ENCODE results near the gene LGALS16.
"Not testable (repeated sequence)": the region's sequence is repeated elsewhere in the genome, so short reads cannot be mapped to it uniquely, and the experiment has no call there.

The LGALS16 gene

DNA sequence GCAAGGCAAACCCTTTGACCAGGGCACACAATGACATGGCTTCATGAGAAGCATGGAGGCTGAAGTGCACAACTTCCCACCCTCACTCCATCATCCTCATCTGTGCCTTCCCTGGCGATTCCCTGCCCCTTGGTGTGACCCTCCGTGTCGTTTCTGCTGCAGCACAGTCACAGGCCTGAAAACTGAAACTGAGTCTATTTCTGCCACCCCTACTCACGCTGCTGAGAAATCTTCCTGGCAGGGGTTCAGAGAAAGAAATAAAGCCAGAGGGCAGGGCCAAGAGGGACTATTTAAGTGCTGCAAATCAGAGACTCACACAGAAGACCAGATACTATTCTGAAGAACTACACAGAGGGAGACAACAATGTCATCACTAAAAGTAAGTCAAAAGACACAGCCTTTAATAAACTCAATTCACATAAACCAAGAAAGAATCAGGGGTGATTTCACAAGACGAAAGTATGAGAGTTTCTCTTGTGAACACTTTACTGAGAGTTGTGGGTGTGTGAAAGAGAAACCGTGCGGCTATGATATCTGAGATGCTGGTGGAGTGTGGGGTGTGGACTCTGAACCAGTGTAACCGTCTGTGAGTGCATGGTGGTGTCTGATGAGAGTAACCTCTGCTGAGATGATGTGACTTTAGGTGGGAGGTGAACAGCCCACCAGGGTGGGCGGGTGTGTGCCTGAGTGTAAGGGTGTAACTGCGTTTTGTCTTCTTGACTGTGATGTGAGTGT lies 23.5 kb downstream of the LGALS16 start:
- no peak for DNase-seq

DNA sequence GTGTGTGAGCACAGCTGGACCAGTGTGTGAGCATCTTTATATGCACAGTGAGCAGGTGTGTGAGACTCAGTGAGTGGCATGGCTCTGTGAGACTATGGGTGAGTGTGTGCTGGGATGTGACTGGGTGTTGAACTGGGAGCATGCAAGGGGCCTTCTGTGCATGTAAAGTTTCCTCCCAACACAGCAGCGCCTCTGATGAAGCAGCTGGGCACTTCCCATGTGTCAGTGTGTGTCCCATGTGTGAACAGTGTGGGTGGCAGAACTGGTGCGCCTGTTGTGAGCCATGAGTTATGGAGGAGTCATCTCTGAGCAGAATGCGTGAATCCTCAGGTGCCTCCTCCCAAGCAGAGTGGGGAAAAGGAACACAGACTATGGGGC lies 24.1 kb downstream of the LGALS16 start:
- no peak for DNase-seq

- DNase-seq = no peak
Observed at GRCh38 chr19:39680593-39680992, 24.9 kb downstream of the LGALS16 start.

- DNase-seq = no peak
Observed at GRCh38 chr19:39681416-39681815, 25.7 kb downstream of the LGALS16 start.

GRCh38 chr19:39684267-39684666 lies 28.6 kb downstream of the LGALS16 start:
- DNase-seq = no peak

DNA sequence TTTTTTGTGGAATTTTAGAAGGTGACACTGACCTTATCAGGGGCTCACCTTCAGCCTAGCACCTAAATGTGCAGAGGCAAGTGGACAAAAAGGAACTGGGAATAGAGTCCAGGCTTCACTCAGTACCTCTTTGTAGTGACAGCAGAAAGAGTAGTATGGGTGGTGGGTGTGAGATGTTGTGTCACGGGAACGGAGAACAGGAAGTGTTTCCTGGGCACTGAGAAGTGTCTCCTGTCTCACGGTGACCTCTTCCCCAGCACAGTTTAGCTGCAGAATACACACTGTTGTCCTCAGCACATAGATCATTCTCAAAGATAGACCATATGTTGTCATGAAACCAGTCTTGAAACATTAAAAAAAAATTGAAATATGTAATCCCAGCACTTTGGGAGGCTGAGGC lies 31.0 kb downstream of the LGALS16 start:
- DNase-seq = no peak

DNA sequence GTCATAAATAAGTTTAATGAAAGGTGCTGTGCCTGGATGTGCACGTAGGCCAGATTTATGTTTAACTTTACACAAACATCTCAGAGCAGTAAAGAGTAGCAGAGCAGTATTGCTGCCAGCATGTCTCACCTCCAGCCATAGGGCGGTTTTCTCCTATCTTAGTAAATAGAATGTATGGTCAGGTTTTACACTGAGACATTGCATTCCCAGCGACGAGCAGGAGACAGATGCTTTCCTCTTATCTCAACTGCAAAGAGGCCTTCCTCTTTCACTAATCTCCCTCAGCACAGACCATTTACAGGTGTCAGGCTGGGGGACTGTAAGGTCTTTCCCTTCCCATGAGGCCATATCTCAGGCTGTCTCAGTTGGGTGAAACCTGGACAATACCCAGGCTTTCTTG lies 32.9 kb downstream of the LGALS16 start:
- DNase-seq = not testable (repeated sequence)

GRCh38 chr19:39692166-39692565 lies 36.5 kb downstream of the LGALS16 start:
- no peak for DNase-seq

DNA sequence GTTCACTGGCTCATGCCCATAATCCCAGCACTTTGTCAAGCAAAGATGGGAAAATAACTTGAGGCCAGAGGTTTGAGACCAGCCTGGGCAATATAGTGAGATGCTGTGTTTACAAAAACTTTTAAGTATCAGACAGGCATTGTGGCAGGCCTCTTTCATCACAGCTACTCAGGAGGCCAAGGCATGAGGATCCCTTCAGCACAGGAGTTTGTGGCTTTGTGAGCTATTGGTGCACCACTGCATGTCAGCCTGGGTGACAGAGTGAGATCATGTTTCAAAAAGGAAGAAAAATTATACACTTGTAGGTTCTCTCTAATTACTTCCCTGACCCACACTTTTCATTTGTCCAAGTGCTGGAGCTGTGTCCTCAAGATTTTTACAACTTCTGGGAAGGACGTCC lies 37.1 kb downstream of the LGALS16 start:
- DNase-seq = no peak

DNA sequence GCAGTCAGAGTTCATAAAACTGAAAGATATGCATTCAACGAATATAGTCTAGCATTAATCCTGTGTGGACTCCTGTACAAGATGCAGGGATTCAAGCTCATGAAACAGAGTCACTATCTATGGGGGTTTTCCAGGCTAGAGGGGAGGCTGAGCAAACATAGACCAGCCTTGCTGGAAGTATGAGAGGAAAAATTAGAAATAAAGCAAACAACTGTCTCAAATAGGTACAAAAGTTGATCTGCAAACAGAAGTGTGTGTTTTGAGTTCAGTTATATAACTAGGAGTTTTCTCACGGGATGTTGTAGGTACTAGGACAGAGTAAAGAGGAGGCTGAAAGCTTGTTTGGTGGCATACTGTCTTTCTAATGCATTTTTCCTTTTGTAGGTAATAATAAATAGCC lies 40.0 kb downstream of the LGALS16 start:
- DNase-seq = no peak

- no peak for DNase-seq
Observed at GRCh38 chr19:39696387-39696786, 40.7 kb downstream of the LGALS16 start.

DNA sequence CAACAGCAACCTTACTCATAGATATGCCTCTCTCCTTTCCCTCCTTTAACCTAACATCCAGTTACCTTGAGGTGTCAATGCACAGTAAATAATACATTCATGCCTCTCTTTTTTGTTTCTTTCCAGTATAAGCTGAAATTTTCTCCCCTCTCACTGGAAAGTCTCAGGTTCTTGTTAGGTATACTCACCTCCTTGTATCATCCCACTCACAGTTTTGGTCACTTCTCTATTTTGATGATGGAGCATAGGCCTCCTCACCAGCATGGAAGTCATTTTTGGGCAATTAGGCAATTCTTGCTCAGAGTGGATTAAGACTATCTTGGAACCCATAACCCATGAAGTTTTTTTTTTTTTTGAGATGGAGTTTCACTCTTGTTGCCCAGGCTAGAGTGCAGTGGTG lies 42.8 kb downstream of the LGALS16 start:
- DNase-seq = no peak

DNA sequence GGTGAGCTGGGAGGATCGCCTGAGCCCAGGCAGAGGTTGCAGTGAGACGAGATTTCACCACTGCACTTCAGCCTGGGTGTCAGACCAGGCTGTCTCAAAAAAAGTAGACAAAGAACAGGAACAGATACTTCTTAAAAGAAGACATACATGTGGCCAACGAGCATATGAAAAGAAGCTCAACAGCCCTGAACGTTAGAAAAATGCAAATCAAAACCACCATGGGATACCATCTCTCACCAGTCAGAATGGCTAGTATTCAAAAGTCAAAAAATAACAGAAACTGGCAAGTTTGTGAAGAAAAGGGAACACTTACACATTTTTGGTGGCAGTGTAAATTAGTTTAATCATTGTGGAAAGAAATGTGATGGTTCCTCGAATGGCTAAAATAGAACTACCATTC lies 45.6 kb downstream of the LGALS16 start:
- DNase-seq = no peak

GRCh38 chr19:39704181-39705044 lies 48.7 kb downstream of the LGALS16 start, which contains the start of gene LGALS14:
TSS of gene LGALS14 (plus strand) at chr19:39704481. CDS start at chr19:39704529, 48 bp downstream.
- peak; percentile 18 for DNase-seq

DNA sequence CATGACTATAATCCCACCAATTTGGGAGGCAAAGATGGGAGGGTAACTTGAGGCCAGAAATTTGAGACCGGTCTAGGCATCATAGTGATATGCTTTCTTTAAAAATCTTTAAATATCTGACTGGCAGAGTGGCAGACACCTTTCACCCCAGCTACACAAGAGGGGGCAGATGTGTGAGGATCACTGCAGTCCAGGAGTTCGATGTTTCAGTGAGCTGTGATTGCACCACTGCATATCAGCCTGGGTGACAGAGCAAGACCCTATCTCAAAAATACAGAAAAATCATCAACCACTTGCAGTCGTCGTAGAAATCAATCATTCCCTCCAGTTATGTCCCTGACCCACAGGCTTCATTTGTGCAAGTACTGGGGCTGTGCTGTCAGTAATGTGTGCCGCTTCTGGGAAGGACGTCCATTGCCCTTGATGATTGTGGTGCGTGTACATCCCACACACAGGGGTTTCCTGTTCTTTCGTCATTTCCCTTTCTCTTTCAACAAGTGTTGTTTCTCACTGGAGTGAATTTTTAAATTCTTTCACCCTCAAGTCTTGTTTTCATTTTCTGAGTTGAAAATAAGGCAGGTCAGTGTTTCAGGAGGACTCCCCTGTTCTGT lies 50.0 kb downstream of the LGALS16 start:
- DNase-seq = no peak

- no peak for DNase-seq
Observed at GRCh38 chr19:39708594-39708993, 52.9 kb downstream of the LGALS16 start.

DNA sequence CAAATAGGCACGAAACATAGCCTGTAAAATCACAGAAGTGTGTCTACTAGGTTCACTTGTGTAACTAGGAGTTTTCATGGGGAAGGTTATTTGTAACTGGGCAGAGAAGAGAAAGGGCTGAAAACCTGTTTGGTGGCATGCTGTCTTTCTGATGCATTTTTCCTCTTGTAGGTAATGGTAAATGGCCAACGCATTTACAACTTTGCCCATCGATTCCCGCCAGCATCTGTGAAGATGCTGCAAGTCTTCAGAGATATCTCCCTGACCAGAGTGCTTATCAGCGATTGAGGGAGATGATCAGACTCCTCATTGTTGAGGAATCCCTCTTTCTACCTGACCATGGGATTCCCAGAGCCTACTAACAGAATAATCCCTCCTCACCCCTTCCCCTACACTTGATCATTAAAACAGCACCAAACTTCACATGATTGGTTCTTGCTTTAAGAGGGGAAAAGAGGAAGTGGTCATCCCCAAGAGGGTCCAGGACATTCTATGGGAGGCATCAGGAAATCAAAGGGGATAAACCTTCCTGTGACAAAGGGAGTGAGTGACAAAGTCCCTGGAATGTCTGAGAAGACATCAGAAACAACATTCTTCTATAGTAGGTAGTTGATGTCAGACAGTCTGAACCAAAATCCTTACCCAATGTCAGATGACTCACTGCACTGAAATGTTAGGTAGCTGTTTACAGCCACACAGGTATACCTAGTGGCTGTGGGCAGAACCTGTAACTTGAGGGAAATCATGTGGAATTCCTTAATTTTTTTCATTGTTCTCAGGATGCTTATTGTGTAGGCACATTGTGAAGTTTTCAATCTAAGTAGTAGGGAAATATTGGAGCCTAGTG lies 53.5 kb downstream of the LGALS16 start:
- no peak for DNase-seq
